ENCODE data around the gene L3MBTL3. TPM values are rescaled to one million over a fixed set of nuclear protein-coding genes. Genes with fewer than 3 reads are reported as not detected.
"Not testable (repeated sequence)": the region's sequence is repeated elsewhere in the genome, so short reads cannot be mapped to it uniquely, and the experiment has no call there.

L3MBTL3 gene
- total and polyA plus RNA-seq, 2 experiments from 2014 or later: 8.7 to 11.2 TPM

- H3K4me1 ChIP-seq (ENCODE audit: insufficient read depth): no peaks in the 10 kb centered on the region; the same call in 1 of the 2 replicates
- H3K4me3 Mint-ChIP-seq: no peak overlapping the region
- DNase-seq (ENCODE audit: low spot score): no peak
- no peak overlapping the region for H3K4me3 ChIP-seq
- peaks cover 4% of the 10 kb centered on the region; the same call in 1 of the 2 replicates for H3K9me2 ChIP-seq (ENCODE audit: insufficient read depth)
- 0 out of 3 replicates have a peak, but pooled peaks cover 2% of the 10 kb centered on the region for H3K4me1 Mint-ChIP-seq
- H3K4me2 ChIP-seq: no peak overlapping the region
- no peak overlapping the region for H3K27ac Mint-ChIP-seq
- H4K20me1 ChIP-seq (replicated peaks; ENCODE audit: insufficient read depth): no peaks in the 10 kb centered on the region
- no peaks in the 10 kb centered on the region for H3K27me3 ChIP-seq (ENCODE audit: insufficient read depth)
- H3K27me3 Mint-ChIP-seq (ENCODE audit: insufficient read depth, low read depth, poor library complexity): peaks cover 2% of the 10 kb centered on the region
- no peaks in the 10 kb centered on the region for H3K79me2 ChIP-seq (replicated peaks; ENCODE audit: insufficient read depth)
- no peak overlapping the region for H2AFZ ChIP-seq
- no peak overlapping the region for H3K27ac ChIP-seq (ENCODE audit: low read depth)
- H3K36me3 Mint-ChIP-seq (ENCODE audit: low read depth): peaks cover 13% of the 10 kb centered on the region
- peaks cover 14% of the 10 kb centered on the region; the same call in 2 of the 3 replicates for H3K9me3 Mint-ChIP-seq
- ATAC-seq: no peak
- no peaks in the 10 kb centered on the region; the same call in 1 of the 2 replicates for H3K36me3 ChIP-seq (ENCODE audit: insufficient read depth)
- no peaks in the 10 kb centered on the region for H3F3A ChIP-seq (replicated peaks; ENCODE audit: low read depth)
- TF ChIP-seq STAT1 (IDR thresholded peaks at IDR 0.05; ENCODE audit: unreplicated experiment) (no peak), EZH2phosphoT487 (IDR thresholded peaks at IDR 0.05; ENCODE audit: unreplicated experiment) (no peak), ZNF331 (CRISPR knock-in tag; IDR thresholded peaks at IDR 0.05; ENCODE audit: low read depth) (no peak), POLR2AphosphoS5 (IDR thresholded peaks at IDR 0.05; ENCODE audit: low read depth) (no peak), ZNF114 (CRISPR knock-in tag; IDR thresholded peaks at IDR 0.05) (no peak), ETS1 (IDR thresholded peaks at IDR 0.05) (no peak), NANOG (IDR thresholded peaks at IDR 0.05; ENCODE audit: borderline replicate concordance) (no peak), CTCF (conservative IDR thresholded peaks at IDR 0.05; ENCODE audit: low read depth in 2 of 2) (no peak), JUNB (IDR thresholded peaks at IDR 0.05; ENCODE audit: unreplicated experiment) (no peak), EZH2 (IDR thresholded peaks at IDR 0.05; ENCODE audit: low read depth, unreplicated experiment) (no peak), ZNF462 (CRISPR knock-in tag; IDR thresholded peaks at IDR 0.05) (no peak)
Observed at GRCh38 chr6:130167655-130168054, 149.3 kb downstream of the L3MBTL3 start.

- not testable (repeated sequence) for H3K4me3 ChIP-seq; H4K20me1 ChIP-seq (replicated peaks; ENCODE audit: insufficient read depth); DNase-seq (ENCODE audit: low spot score); H3K4me1 ChIP-seq (ENCODE audit: insufficient read depth); H3K79me2 ChIP-seq (replicated peaks; ENCODE audit: insufficient read depth); H3K9me2 ChIP-seq (ENCODE audit: insufficient read depth); H3F3A ChIP-seq (replicated peaks; ENCODE audit: low read depth); H3K4me3 Mint-ChIP-seq; H3K27me3 ChIP-seq (ENCODE audit: insufficient read depth); H3K27ac Mint-ChIP-seq; H3K4me2 ChIP-seq; H3K36me3 ChIP-seq (ENCODE audit: insufficient read depth); H3K27me3 Mint-ChIP-seq (ENCODE audit: insufficient read depth, low read depth, poor library complexity); ATAC-seq; H2AFZ ChIP-seq; H3K4me1 Mint-ChIP-seq; H3K27ac ChIP-seq (ENCODE audit: low read depth)
- peaks cover 19% of the 10 kb centered on the region; the same call in 2 of the 3 replicates for H3K9me3 Mint-ChIP-seq
- H3K36me3 Mint-ChIP-seq (ENCODE audit: low read depth): peaks cover 21% of the 10 kb centered on the region
Observed at GRCh38 chr6:130170160-130170559, 151.8 kb downstream of the L3MBTL3 start.

All from GM23338 (cell line).